Common myeloid progenitor, CD34-positive (primary cell): ENCODE data around the gene STON2.
A peak's percentile ranks its signal among the peaks of the same experiment; 100 is the strongest.
"Not testable (repeated sequence)": the region's sequence is repeated elsewhere in the genome, so short reads cannot be mapped to it uniquely, and the experiment has no call there.

Experiments used
- CTCF ChIA-PET: fragments of 350-600 bp; sonication (Branson Sonifier 250); formaldehyde crosslinking; loops from one replicate; lab custom pipeline; 2021; ENCODE audit warnings: antibody characterized with exemption; lab: Charles Lee
- POLR2A ChIA-PET: fragments of 350-600 bp; sonication (Branson Sonifier 250); formaldehyde crosslinking; loops from one replicate; lab custom pipeline; 2021; ENCODE audit warnings: antibody characterized with exemption; lab: Charles Lee
- DNase-seq, 3 donors: peaks; one replicate each; pipeline versions ENCODE4 v3.0.0 to v3.0.0-alpha.2; 2013
- H3K27ac ChIP-seq, 2 experiments: 1 replicate in 1 of 2; 2 replicates in 1 of 2; pipeline ENCODE4 v1.7.0; 2013; ENCODE audit warnings: inconsistent platforms in 2 of 2, low read length in 2 of 2, mild to moderate bottlenecking in 2 of 2, low read depth in 1 of 2, moderate library complexity in 1 of 2; ENCODE audit not compliant: severe bottlenecking in 2 of 2, insufficient read depth in 1 of 2, poor library complexity in 1 of 2
- H3K27me3 ChIP-seq, 5 experiments: replicated peaks in 2 of 5; 1 replicate in 3 of 5; 2 replicates in 2 of 5; pipeline versions ENCODE4 v1.6.1 to v1.7.0; 2013; ENCODE audit warnings: low read length in 4 of 5, mild to moderate bottlenecking in 2 of 5, moderate library complexity in 2 of 5, inconsistent platforms in 1 of 5; ENCODE audit not compliant: insufficient read depth in 5 of 5, control insufficient read depth in 4 of 5
- H3K36me3 ChIP-seq, 4 experiments: 1 replicate in 2 of 4; 2 replicates in 2 of 4; pipeline versions ENCODE4 v1.6.1 to v1.7.0; 2013; ENCODE audit warnings: low read length in 3 of 4, control low read depth in 1 of 4, mild to moderate bottlenecking in 1 of 4; ENCODE audit not compliant: control insufficient read depth in 4 of 4, insufficient read depth in 4 of 4
- H3K4me1 ChIP-seq, 4 experiments: 1 replicate in 3 of 4; 2 replicates in 1 of 4; pipeline versions ENCODE4 v1.6.1 to v1.7.1; 2013; ENCODE audit warnings: low read length in 3 of 4, mild to moderate bottlenecking in 3 of 4, control low read depth in 1 of 4, inconsistent platforms in 1 of 4, moderate library complexity in 1 of 4; ENCODE audit not compliant: control insufficient read depth in 4 of 4, insufficient read depth in 4 of 4; ENCODE audit errors: control extremely low read depth in 1 of 4
- H3K4me3 ChIP-seq, 7 experiments: 1 replicate in 4 of 7; 2 replicates in 3 of 7; pipeline versions ENCODE4 v1.5.1 to v1.7.0; 2013; ENCODE audit warnings: mild to moderate bottlenecking in 7 of 7, low read length in 6 of 7, moderate library complexity in 6 of 7, inconsistent platforms in 2 of 7, low read depth in 2 of 7, control low read depth in 1 of 7; ENCODE audit not compliant: insufficient read depth in 4 of 7, control insufficient read depth in 1 of 7; ENCODE audit errors: extremely low read depth in 1 of 7
- H3K9me3 ChIP-seq, 5 experiments: 1 replicate in 4 of 5; 2 replicates in 1 of 5; pipeline versions ENCODE4 v1.6.1 to v1.7.1; 2013; ENCODE audit warnings: low read length in 4 of 5, mild to moderate bottlenecking in 2 of 5, inconsistent platforms in 1 of 5, low read depth in 1 of 5, moderate library complexity in 1 of 5; ENCODE audit not compliant: control insufficient read depth in 4 of 5, insufficient read depth in 2 of 5; ENCODE audit errors: control extremely low read depth in 1 of 5
- WGBS: methylation state at CpG from one replicate; pipeline ENCODE4 v1.1.5; 2013; ENCODE audit not compliant: insufficient coverage; 5-methylcytosine and 5-hydroxymethylcytosine counted together

STON2 gene

GRCh38 chr14:81433378-81433777 lies 33.3 kb upstream of the STON2 start:
- H3K36me3 ChIP-seq, result no peaks in the 10 kb centered on the region
- WGBS, result 69% methylated on average over 2 of the region's 2 CpGs
- H3K4me1 ChIP-seq, result peaks cover 11 to 61% (median 32%) of the 10 kb centered on the region in 4 experiments
- H3K4me3 ChIP-seq, result no peak overlapping the region
- CTCF ChIA-PET, result interaction anchor here (0.6 to 1.9 kb wide), 7 partner anchors 9 to 165 kb away, joined by 3 to 11 read pairs (median 3); no protein-coding TSS in a partner anchor
- H3K27ac ChIP-seq, result no peak overlapping the region
- no peaks in the 10 kb centered on the region for H3K9me3 ChIP-seq
- H3K27me3 ChIP-seq, result no peaks in the 10 kb centered on the region
- POLR2A ChIA-PET, result no interaction called here
- peak in 2 of 3 donors; percentile 32 to 39 for DNase-seq

- DNase-seq, result peak; percentile 36 to 84 (median 75)
- H3K27ac ChIP-seq, result no peak overlapping the region
- CTCF ChIA-PET, result interaction anchor here (1.3 to 1.9 kb wide), 2 partner anchors 21 to 62 kb away, joined by 3 to 11 read pairs; no protein-coding TSS in a partner anchor
- no peaks in the 10 kb centered on the region for H3K27me3 ChIP-seq
- 83% methylated on average over 1 of the region's 3 CpGs for WGBS
- H3K4me1 ChIP-seq, result peaks cover 11 to 71% (median 43%) of the 10 kb centered on the region in 4 experiments
- no peaks in the 10 kb centered on the region for H3K9me3 ChIP-seq
- H3K4me3 ChIP-seq, result no peak overlapping the region
- POLR2A ChIA-PET, result interaction anchor here (0.6 kb wide), 1 partner anchor 213 kb away, joined by 3 read pairs; no protein-coding TSS in a partner anchor
- no peaks in the 10 kb centered on the region for H3K36me3 ChIP-seq
Observed at GRCh38 chr14:81432219-81432661, 32.1 kb upstream of the STON2 start.

GRCh38 chr14:81430235-81430634 lies 30.1 kb upstream of the STON2 start:
- CTCF ChIA-PET, result interaction anchor here (1.1 to 1.2 kb wide), 2 partner anchors 9 to 14 kb away, joined by 3 read pairs; no protein-coding TSS in a partner anchor
- DNase-seq, result no peak
- H3K4me3 ChIP-seq, result no peak overlapping the region
- POLR2A ChIA-PET, result no interaction called here
- no peaks in the 10 kb centered on the region for H3K27me3 ChIP-seq
- no peak overlapping the region for H3K27ac ChIP-seq
- H3K36me3 ChIP-seq, result peaks cover 0 to 8% (median 0%) of the 10 kb centered on the region in 4 experiments
- peaks cover 14 to 75% (median 48%) of the 10 kb centered on the region in 4 experiments for H3K4me1 ChIP-seq
- 100% methylated on average over 3 of the region's 5 CpGs for WGBS
- H3K9me3 ChIP-seq, result no peaks in the 10 kb centered on the region

GRCh38 chr14:81429749-81430148 lies 29.6 kb upstream of the STON2 start:
- H3K36me3 ChIP-seq, DNase-seq, H3K9me3 ChIP-seq, POLR2A ChIA-PET, H3K27ac ChIP-seq, H3K27me3 ChIP-seq, H3K4me3 ChIP-seq: not testable (repeated sequence)
- CTCF ChIA-PET, result interaction anchor here (0.6 to 1.8 kb wide), 5 partner anchors 11 to 161 kb away, joined by 3 to 4 read pairs (median 3); no protein-coding TSS in a partner anchor
- 75% methylated on average over 7 of the region's 11 CpGs for WGBS
- peaks cover 14 to 75% (median 48%) of the 10 kb centered on the region in 4 experiments for H3K4me1 ChIP-seq

GRCh38 chr14:81429028-81429427 lies 28.9 kb upstream of the STON2 start:
- Histone ChIP-seq H3K4me1 (peaks cover 10 to 75% (median 49%) of the 10 kb centered on the region in 4 experiments), H3K27me3 (no peaks in the 10 kb centered on the region), H3K4me3 (no peak overlapping the region), H3K36me3 (peaks cover 0 to 8% (median 0%) of the 10 kb centered on the region in 4 experiments), H3K9me3 (no peaks in the 10 kb centered on the region), H3K27ac (no peak overlapping the region)
- no peak for DNase-seq
- CTCF ChIA-PET, result interaction anchor here (0.8 to 4.3 kb wide), 7 partner anchors 13 to 160 kb away, joined by 3 to 24 read pairs (median 4); no protein-coding TSS in a partner anchor
- WGBS, result no CpG with 5 or more reads among the region's 1 CpG
- POLR2A ChIA-PET, result no interaction called here

- ChIA-PET CTCF (interaction anchor here (0.8 to 4.3 kb wide), 9 partner anchors 11 to 156 kb away, joined by 3 to 24 read pairs (median 4); partner anchors contain the start of gene STON2), POLR2A (interaction anchor here (0.7 kb wide), 1 partner anchor 26 kb away, joined by 3 read pairs; no protein-coding TSS in a partner anchor)
- Histone ChIP-seq H3K9me3 (no peaks in the 10 kb centered on the region), H3K27ac (peak overlapping the region; percentile 14 to 66), H3K4me1 (peaks cover 10 to 77% (median 60%) of the 10 kb centered on the region in 4 experiments), H3K27me3 (no peaks in the 10 kb centered on the region), H3K4me3 (peak overlapping the region in 6 of 7 experiments; percentile 12 to 70 (median 56)), H3K36me3 (peaks cover 0 to 8% (median 0%) of the 10 kb centered on the region in 4 experiments)
- peak; percentile 66 to 93 (median 87) for DNase-seq
- WGBS, result 0% methylated on average over 3 of the region's 8 CpGs
Observed at GRCh38 chr14:81427348-81428058, 27.4 kb upstream of the STON2 start.
